Mammary epithelial cell (primary cell): ENCODE results near the gene ROR1.

Experiments used
- CTCF ChIP-seq, 2 donors: IDR thresholded peaks in 1 of 2; conservative IDR thresholded peaks in 1 of 2; 2 replicates each; pipeline ENCODE4 v1.5.1; 2011 to 2012; ENCODE audit warnings: inconsistent platforms in 2 of 2, low read length in 2 of 2, mild to moderate bottlenecking in 2 of 2, control low read depth in 1 of 2, low read depth in 1 of 2; ENCODE audit not compliant: insufficient read depth in 1 of 2; ENCODE audit errors: extremely low read depth in 1 of 2
- EZH2 ChIP-seq: IDR thresholded peaks from 2 replicates; pipeline ENCODE4 v1.6.1; 2012; ENCODE audit warnings: low read length, inconsistent platforms, borderline replicate concordance

- TF ChIP-seq CTCF (conservative IDR thresholded peaks at IDR 0.05 in 1 of 2, IDR thresholded peaks at IDR 0.05 in 1 of 2; ENCODE audit: extremely low read depth in 1 of 2, insufficient read depth in 1 of 2, low read depth in 1 of 2, low read length in 2 of 2) (no peak), EZH2 (no peak)
Measured at GRCh38 chr1:63770381-63770780, 3.4 kb upstream of the ROR1 start.
